Measurements from ENCODE around the gene FOSL1. TPM values are rescaled to one million over a fixed set of nuclear protein-coding genes. Genes with fewer than 3 reads are reported as not detected.

The FOSL1 gene
- total and polyA plus RNA-seq, 2 of the 13 experiments (the other 11 are each of a cell fraction or from before 2014, with no cell fraction given) = 4.0 to 4.1 TPM

- Histone ChIP-seq H4K20me1 (ENCODE audit: insufficient read depth, low read length) (no peaks in the 10 kb centered on the region), H3K4me3 (replicated peaks in 1 of 3; ENCODE audit: insufficient read depth in 1 of 3, low read depth in 2 of 3, low read length in 3 of 3) (no peak overlapping the region), H3K79me2 (ENCODE audit: insufficient read depth, low read length) (peaks cover 32% of the 10 kb centered on the region), H3K9ac (ENCODE audit: insufficient read depth, low read depth, low read length) (no peak overlapping the region), H3K4me2 (ENCODE audit: low read depth, low read length) (no peak overlapping the region), H3K36me3 (replicated peaks in 1 of 2; ENCODE audit: control insufficient read depth in 1 of 2, insufficient read depth in 2 of 2, low read length in 2 of 2) (peaks cover 8 to 18% of the 10 kb centered on the region in 2 experiments; a peak in 4 of 5 replicates), H3K4me1 (ENCODE audit: insufficient read depth, low read length) (peaks cover 53% of the 10 kb centered on the region), H3K27me3 (ENCODE audit: control insufficient read depth in 1 of 2, insufficient read depth in 2 of 2, low read length in 2 of 2) (no peaks in the 10 kb centered on the region; a peak in 1 of 5 replicates), H3K9me3 (ENCODE audit: low read length) (no peaks in the 10 kb centered on the region), H3K27ac (ENCODE audit: extremely low read length, insufficient read depth, low read length) (no peak overlapping the region), H2AFZ (ENCODE audit: low read length) (no peak overlapping the region)
- ChIA-PET POLR2A (interaction anchor here (0.6 to 1.4 kb wide), 3 partner anchors 9 to 43 kb away, joined by 3 to 8 read pairs (median 3); partner anchors contain the start of gene FIBP), CTCF (ENCODE audit: low intra/inter-chr PET ratio, low total read pairs) (no interaction called here)
- FAIRE-seq (no peak), DNase-seq (ENCODE audit: low spot score) (no peak), ATAC-seq (no peak)
- no TSS peak for BruUV-seq (replicated peaks)
- WGBS (ENCODE audit: low lambda C conversion rate) = 96% methylated on average over 4 of the region's 4 CpGs
- in situ Hi-C loops (cut with HindIII; ENCODE audit: extremely low pct_ligation_motif_present, low pct_unique_long_range_greater_than_20kb) = no loop called here
- TF ChIP-seq NFE2L1 (CRISPR knock-in tag; IDR thresholded peaks at IDR 0.05; ENCODE audit: borderline replicate concordance) = no peak
- TF ChIP-seq ZNF619 (CRISPR knock-in tag; IDR thresholded peaks at IDR 0.05) = no peak
- peak; percentile 72 for TF ChIP-seq ZNF768 (CRISPR knock-in tag; IDR thresholded peaks at IDR 0.05)
- intact Hi-C loops (cut with micrococcal nuclease; ENCODE audit: unreplicated experiment) = no loop called here
Observed at GRCh38 chr11:65897020-65897471, 3.1 kb downstream of the FOSL1 start.

- FAIRE-seq = no peak
- Histone ChIP-seq H3K9me3 (ENCODE audit: low read length) (no peaks in the 10 kb centered on the region), H2AFZ (ENCODE audit: low read length) (no peak overlapping the region), H4K20me1 (ENCODE audit: insufficient read depth, low read length) (no peaks in the 10 kb centered on the region), H3K4me3 (replicated peaks in 1 of 3; ENCODE audit: insufficient read depth in 1 of 3, low read depth in 2 of 3, low read length in 3 of 3) (no peak overlapping the region), H3K4me1 (ENCODE audit: insufficient read depth, low read length) (peaks cover 51% of the 10 kb centered on the region), H3K4me2 (ENCODE audit: low read depth, low read length) (no peak overlapping the region), H3K9ac (ENCODE audit: insufficient read depth, low read depth, low read length) (no peak overlapping the region), H3K36me3 (replicated peaks in 1 of 2; ENCODE audit: control insufficient read depth in 1 of 2, insufficient read depth in 2 of 2, low read length in 2 of 2) (peaks cover 8 to 18% of the 10 kb centered on the region in 2 experiments; a peak in 4 of 5 replicates), H3K27ac (ENCODE audit: extremely low read length, insufficient read depth, low read length) (no peak overlapping the region), H3K27me3 (ENCODE audit: control insufficient read depth in 1 of 2, insufficient read depth in 2 of 2, low read length in 2 of 2) (no peaks in the 10 kb centered on the region; a peak in 1 of 5 replicates), H3K79me2 (ENCODE audit: insufficient read depth, low read length) (peaks cover 32% of the 10 kb centered on the region)
- ChIA-PET POLR2A (interaction anchor here (1.4 kb wide), 1 partner anchor 8 kb away, joined by 8 read pairs; the partner anchor contains the start of gene FIBP), CTCF (ENCODE audit: low intra/inter-chr PET ratio, low total read pairs) (no interaction called here)
- in situ Hi-C loops (cut with HindIII; ENCODE audit: extremely low pct_ligation_motif_present, low pct_unique_long_range_greater_than_20kb) (no loop called here), intact Hi-C loops (cut with micrococcal nuclease; ENCODE audit: unreplicated experiment) (no loop called here)
- 96% methylated on average over 14 of the region's 14 CpGs for WGBS (ENCODE audit: low lambda C conversion rate)
- BruUV-seq (replicated peaks) = no TSS peak
- ATAC-seq = no peak
- no peak for DNase-seq (ENCODE audit: low spot score)
- TF ChIP-seq BCL3 (CRISPR knock-in tag; IDR thresholded peaks at IDR 0.05) = no peak
- no peak for TF ChIP-seq TBX3 (IDR thresholded peaks at IDR 0.05; ENCODE audit: borderline replicate concordance)
- peak; percentile 47; the same call in 1 of the 2 replicates for TF ChIP-seq POLR2AphosphoS2 (IDR thresholded peaks at IDR 0.05; ENCODE audit: low read depth, low read length)
Observed at GRCh38 chr11:65896034-65896999, 3.9 kb downstream of the FOSL1 start.
